ENCODE measurements around the gene CELF5.
"Not testable (repeated sequence)": the region's sequence is repeated elsewhere in the genome, so short reads cannot be mapped to it uniquely, and the experiment has no call there.

The CELF5 gene

DNA sequence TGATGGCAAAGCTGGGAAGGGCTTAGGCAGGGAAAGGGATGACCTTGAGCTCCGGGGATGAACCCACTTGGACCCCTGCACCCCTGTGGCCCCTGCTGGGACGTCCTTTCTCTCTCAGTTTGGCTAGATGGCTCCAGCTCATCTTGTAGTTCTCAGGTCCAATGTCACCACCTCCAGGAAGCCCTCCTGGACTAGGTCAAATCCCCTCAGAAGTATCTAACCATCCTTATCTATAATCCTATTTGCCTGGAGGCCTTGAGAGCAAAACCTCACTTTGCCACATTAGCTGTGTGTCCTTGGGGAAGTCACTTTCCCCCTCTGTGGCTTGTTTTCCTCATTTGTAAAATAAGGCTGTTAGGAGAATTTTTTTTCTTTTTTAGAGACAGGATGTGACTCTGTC, 99.2 kb downstream of the CELF5 start:
- no peak for TF ChIP-seq CTCF (IDR thresholded peaks at IDR 0.05; ENCODE audit: low read depth, low read length)

DNA sequence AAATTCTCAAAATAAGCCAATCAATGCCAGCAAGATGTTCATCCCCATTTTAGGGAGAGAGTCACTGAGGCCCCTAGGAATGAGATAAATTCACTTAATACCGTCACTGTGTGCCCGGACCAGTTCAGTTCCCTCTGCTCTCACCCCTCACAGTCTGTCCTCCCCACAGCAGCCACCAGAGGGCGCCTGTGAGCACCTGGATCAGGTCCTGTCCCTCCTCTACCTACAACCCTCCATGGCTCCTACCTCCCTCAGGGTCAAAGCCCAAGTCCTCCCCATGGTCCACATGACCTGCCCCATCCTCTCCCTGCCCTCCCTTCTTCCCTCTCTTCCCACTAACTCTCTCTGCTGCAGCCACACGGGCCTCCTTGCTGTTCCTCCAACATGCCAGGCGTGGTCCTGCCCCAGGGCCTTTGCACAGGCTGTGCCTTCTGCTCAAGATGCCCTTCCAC, 100.0 kb downstream of the CELF5 start:
- peak; percentile 26 to 50 for DNase-seq (ENCODE audit: low read depth in 2 of 2)
- peak; percentile 92 for TF ChIP-seq CTCF (IDR thresholded peaks at IDR 0.05; ENCODE audit: low read depth, low read length)
- no peak overlapping the region for H3K4me3 ChIP-seq (replicated peaks in 1 of 2; ENCODE audit: low read depth in 2 of 2, low read length in 2 of 2)

More for the DNA sequence above, 99.2 kb downstream of the CELF5 start:
- no peak overlapping the region for H3K4me3 ChIP-seq (replicated peaks in 1 of 2; ENCODE audit: low read depth in 2 of 2, low read length in 2 of 2)
- no peak for DNase-seq (ENCODE audit: low read depth in 2 of 2)

DNA sequence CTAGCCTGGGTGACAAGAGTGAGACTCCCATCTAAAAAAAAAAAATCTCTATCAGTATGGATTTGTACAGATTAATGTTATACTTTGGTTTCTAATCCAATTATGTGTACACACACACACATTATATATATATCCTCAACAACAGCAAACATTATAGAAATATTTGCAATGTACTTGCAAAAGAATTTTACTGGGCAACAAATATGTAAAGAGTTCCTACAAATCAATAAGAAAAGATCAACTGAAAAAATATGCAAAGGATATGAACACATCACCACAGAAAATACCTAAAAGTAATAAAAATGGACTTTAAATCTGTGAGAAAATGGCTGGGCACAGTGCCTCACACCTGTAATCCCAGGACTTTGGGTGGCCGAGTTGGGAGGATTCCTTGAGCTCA, 101.0 kb downstream of the CELF5 start:
- no peak overlapping the region for H3K4me3 ChIP-seq (replicated peaks in 1 of 2; ENCODE audit: low read depth in 2 of 2, low read length in 2 of 2)
- no peak for DNase-seq (ENCODE audit: low read depth in 2 of 2)
- TF ChIP-seq CTCF (IDR thresholded peaks at IDR 0.05; ENCODE audit: low read depth, low read length), result no peak

DNA sequence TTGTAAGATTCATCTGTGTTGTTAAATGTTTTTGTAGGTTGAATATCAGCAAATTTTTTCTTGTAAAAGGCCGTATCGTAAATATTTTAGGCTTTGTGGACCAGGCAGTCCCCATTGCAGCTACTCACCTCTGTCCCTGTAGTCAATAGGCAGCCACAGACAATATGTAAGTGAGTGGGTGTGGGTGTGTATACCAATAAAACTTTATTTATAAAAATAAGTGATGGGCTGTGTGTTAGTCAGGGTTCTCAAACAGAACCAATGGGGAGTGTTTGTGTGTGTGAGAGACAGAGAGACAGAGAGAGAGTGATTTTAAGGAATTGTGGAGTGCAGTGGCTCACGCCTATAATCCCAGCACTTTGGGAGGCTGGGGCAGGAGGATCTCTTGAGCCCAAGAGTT, 104.3 kb downstream of the CELF5 start:
- no peak for TF ChIP-seq CTCF (IDR thresholded peaks at IDR 0.05; ENCODE audit: low read depth, low read length)
- H3K4me3 ChIP-seq (replicated peaks in 1 of 2; ENCODE audit: low read depth in 2 of 2, low read length in 2 of 2), result no peak overlapping the region
- DNase-seq (ENCODE audit: low read depth in 2 of 2), result no peak

DNA sequence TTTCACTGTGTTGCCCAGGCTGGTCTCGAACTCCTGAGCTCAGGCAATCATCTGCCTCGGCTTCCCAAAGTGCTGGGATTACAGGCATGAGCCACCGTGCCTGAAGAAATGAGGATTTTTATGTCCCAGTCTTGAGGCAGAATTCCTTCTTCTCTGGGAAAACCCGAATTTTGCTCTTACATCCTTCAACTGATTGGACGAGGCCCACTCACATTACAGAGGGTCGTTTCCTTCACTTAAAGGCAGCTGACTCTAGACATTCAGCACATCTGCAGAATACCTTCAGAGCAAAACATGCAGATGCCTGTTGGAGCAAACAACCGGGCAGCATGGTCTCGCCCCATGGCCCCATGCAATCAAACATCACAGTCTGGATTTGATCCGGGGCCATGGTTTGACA, 105.6 kb downstream of the CELF5 start:
- no peak for DNase-seq (ENCODE audit: low read depth in 2 of 2)
- no peak for TF ChIP-seq CTCF (IDR thresholded peaks at IDR 0.05; ENCODE audit: low read depth, low read length)
- H3K4me3 ChIP-seq (replicated peaks in 1 of 2; ENCODE audit: low read depth in 2 of 2, low read length in 2 of 2), result no peak overlapping the region

DNA sequence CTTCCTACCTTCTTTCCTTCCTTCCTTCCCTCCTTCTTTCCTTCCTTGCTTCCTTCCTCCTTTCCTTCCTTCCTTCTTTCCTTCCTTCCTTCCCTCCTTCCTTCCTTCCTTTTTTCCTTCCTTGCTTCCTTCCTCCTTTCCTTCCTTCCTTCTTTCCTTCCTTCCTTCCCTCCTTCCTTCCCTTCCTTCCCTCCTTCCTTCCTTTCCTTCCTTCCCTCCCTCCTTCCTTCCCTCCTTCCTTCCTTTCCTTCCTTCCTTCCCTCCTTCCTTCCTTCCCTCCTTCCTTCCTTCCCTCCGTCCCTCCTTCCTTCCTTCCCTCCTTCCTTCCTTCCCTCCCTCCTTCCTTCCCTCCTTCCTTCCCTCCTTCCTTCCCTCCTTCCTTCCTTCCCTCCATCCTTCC, 107.8 kb downstream of the CELF5 start:
- DNase-seq (ENCODE audit: low read depth in 2 of 2); H3K4me3 ChIP-seq (replicated peaks in 1 of 2; ENCODE audit: low read depth in 2 of 2, low read length in 2 of 2): not testable (repeated sequence)

- DNase-seq (ENCODE audit: low read depth in 2 of 2), result no peak
- no peak for TF ChIP-seq CTCF (IDR thresholded peaks at IDR 0.05; ENCODE audit: low read depth, low read length)
- H3K4me3 ChIP-seq (replicated peaks in 1 of 2; ENCODE audit: low read depth in 2 of 2, low read length in 2 of 2), result no peak overlapping the region
These were observed 108.6 kb downstream of the CELF5 start for GRCh38 chr19:3333020-3333583.
